Measurements from ENCODE around the gene TNMD.
A peak's percentile ranks its signal among the peaks of the same experiment; 100 is the strongest.

Gene TNMD

GRCh38 chrX:100648458-100649417, 64.0 kb downstream of the TNMD start:
- H3K4me3 ChIP-seq (replicated peaks; ENCODE audit: low read depth, low read length), result no peak overlapping the region
- DNase-seq (ENCODE audit: extremely low read depth, low read depth), result peak; percentile 52
- no peak for TF ChIP-seq CTCF (IDR thresholded peaks at IDR 0.05; ENCODE audit: low read depth, low read length, missing control alignments)
